22Rv1 (cell line): ENCODE results near the gene LRRC25.

ENCODE experiments used
- CTCF ChIP-seq: fragments of 450-650 bp; IDR thresholded peaks from 2 replicates; pipeline ENCODE4 v1.5.1; 2017; ENCODE audit warnings: mild to moderate bottlenecking
- ZFX ChIP-seq: fragments of 450-650 bp; IDR thresholded peaks from 2 replicates; pipeline ENCODE4 v1.6.1; 2017; ENCODE audit warnings: antibody characterized with exemption, borderline replicate concordance

GRCh38 chr19:18351544-18351943 is 45.9 kb downstream of the LRRC25 start:
- TF ChIP-seq CTCF (no peak), ZFX (no peak)
